ENCODE results near the gene SRRM4. TPM values are rescaled to one million over a fixed set of nuclear protein-coding genes. Genes with fewer than 3 reads are reported as not detected.
A peak's percentile ranks its signal among the peaks of the same experiment; 100 is the strongest.
"Not testable (repeated sequence)": the region's sequence is repeated elsewhere in the genome, so short reads cannot be mapped to it uniquely, and the experiment has no call there.

The SRRM4 gene
- total and polyA plus RNA-seq, 5 donors from 2014 or later: not detected

DNA sequence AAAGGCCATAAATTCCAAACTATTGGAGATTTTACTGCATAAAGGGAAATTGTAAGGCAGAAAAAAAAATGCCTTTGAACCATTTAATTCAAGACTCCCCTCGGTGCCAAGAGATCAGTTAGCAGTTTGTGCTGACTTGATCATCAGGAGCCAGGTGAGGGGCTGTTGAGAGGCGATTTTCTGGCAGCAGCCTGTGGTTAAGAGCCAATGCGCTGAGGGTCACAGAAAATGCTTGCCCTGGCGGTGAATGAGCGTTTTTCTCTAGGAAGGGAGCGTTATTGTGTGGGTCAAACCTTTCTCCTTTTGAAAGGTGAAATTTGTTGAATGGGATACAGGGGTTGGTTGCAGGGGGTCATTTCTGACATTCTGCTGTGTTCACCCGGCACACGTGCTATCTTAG lies 4.7 kb downstream of the SRRM4 start:
- H3K4me1 ChIP-seq (ENCODE audit: control insufficient read depth, insufficient read depth, low read length, poor library complexity, severe bottlenecking): no peaks in the 10 kb centered on the region
- ATAC-seq (ENCODE audit: low read depth in 2 of 2) (no peak), DNase-seq (no peak)
- peaks cover 0 to 15% (median under 1%) of the 10 kb centered on the region in 7 donors for H3K9me3 Mint-ChIP-seq
- H3K36me3 ChIP-seq (ENCODE audit: control insufficient read depth, insufficient read depth, low read length): no peaks in the 10 kb centered on the region
- no peaks in the 10 kb centered on the region for H3K4me1 Mint-ChIP-seq
- no peak overlapping the region for H3K27ac ChIP-seq (ENCODE audit: insufficient read depth, low read length, poor library complexity, severe bottlenecking)
- no peaks in the 10 kb centered on the region for H3K36me3 Mint-ChIP-seq
- no peak overlapping the region for H3K27ac Mint-ChIP-seq
- no peaks in the 10 kb centered on the region for H3K9me3 ChIP-seq (ENCODE audit: control insufficient read depth in 2 of 2, low read length in 2 of 2)
- no peak overlapping the region for H3K4me3 ChIP-seq (ENCODE audit: low read depth, low read length)
- peaks cover 26% of the 10 kb centered on the region for H3K27me3 Mint-ChIP-seq
- peak overlapping the region in 1 of 4 donors; percentile 61 for H3K4me3 Mint-ChIP-seq
- H3K27me3 ChIP-seq (ENCODE audit: control insufficient read depth, insufficient read depth, low read length): peaks cover 3% of the 10 kb centered on the region

DNA sequence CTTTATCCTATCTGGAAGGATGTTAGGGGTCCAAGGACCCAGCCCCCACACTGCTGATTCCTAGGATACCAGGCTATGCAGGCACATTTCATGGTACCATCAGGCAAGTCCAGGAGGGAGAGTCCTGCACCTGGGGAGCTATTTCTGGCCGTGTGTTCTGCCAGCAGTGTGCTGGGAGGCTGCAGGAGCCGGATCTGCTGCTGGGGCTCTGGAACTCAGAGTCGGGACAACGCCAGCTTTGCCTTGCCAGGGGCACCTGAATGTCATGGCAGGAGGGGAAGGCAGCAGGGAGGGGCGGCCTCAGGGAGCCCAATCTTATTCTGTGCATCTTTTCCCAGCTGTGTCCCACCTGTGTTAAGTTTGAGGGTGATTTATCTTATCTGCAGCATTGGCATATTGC lies 17.8 kb downstream of the SRRM4 start:
- no peaks in the 10 kb centered on the region for H3K27me3 ChIP-seq (ENCODE audit: control insufficient read depth, insufficient read depth, low read length)
- no peak overlapping the region for H3K27ac ChIP-seq (ENCODE audit: insufficient read depth, low read length, poor library complexity, severe bottlenecking)
- Mint-ChIP-seq H3K27me3 (no peaks in the 10 kb centered on the region), H3K4me1 (no peaks in the 10 kb centered on the region), H3K27ac (no peak overlapping the region), H3K36me3 (no peaks in the 10 kb centered on the region), H3K9me3 (peaks cover 0 to 4% (median 0%) of the 10 kb centered on the region in 7 donors), H3K4me3 (no peak overlapping the region)
- H3K9me3 ChIP-seq (ENCODE audit: control insufficient read depth in 2 of 2, low read length in 2 of 2): no peaks in the 10 kb centered on the region
- no peak overlapping the region for H3K4me3 ChIP-seq (ENCODE audit: low read depth, low read length)
- DNase-seq (no peak), ATAC-seq (ENCODE audit: low read depth in 2 of 2) (no peak)
- H3K4me1 ChIP-seq (ENCODE audit: control insufficient read depth, insufficient read depth, low read length, poor library complexity, severe bottlenecking): no peaks in the 10 kb centered on the region
- no peaks in the 10 kb centered on the region for H3K36me3 ChIP-seq (ENCODE audit: control insufficient read depth, insufficient read depth, low read length)

DNA sequence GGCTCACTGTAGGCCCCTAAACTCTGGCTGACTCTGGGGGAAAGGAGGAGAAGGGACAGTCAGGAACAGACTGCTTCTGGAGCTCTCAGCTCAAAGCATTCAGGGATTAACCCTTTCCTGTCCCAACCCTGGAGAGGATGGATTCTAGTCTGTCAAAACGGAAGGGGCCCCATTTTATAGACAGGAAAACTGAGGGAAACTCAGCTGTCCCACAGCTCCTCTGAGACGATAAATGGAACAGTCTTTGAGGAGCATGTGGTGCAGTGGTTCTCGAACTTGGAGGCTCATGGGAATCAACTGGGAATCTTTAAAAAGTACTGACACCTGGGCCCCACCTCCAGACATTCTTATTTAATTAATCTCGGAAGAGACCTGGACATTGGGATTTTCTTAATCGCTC lies 23.7 kb downstream of the SRRM4 start:
- Histone ChIP-seq H3K36me3 (ENCODE audit: control insufficient read depth, insufficient read depth, low read length) (no peaks in the 10 kb centered on the region), H3K4me1 (ENCODE audit: control insufficient read depth, insufficient read depth, low read length, poor library complexity, severe bottlenecking) (no peaks in the 10 kb centered on the region), H3K4me3 (ENCODE audit: low read depth, low read length) (no peak overlapping the region), H3K27me3 (ENCODE audit: control insufficient read depth, insufficient read depth, low read length) (no peaks in the 10 kb centered on the region), H3K27ac (ENCODE audit: insufficient read depth, low read length, poor library complexity, severe bottlenecking) (no peak overlapping the region), H3K9me3 (ENCODE audit: control insufficient read depth in 2 of 2, low read length in 2 of 2) (no peaks in the 10 kb centered on the region)
- Mint-ChIP-seq H3K36me3 (no peaks in the 10 kb centered on the region), H3K4me1 (no peaks in the 10 kb centered on the region), H3K9me3 (peaks cover 0 to 7% (median 2%) of the 10 kb centered on the region in 7 donors), H3K27me3 (no peaks in the 10 kb centered on the region), H3K27ac (no peak overlapping the region), H3K4me3 (no peak overlapping the region)
- ATAC-seq (ENCODE audit: low read depth in 2 of 2) (no peak), DNase-seq (no peak)

DNA sequence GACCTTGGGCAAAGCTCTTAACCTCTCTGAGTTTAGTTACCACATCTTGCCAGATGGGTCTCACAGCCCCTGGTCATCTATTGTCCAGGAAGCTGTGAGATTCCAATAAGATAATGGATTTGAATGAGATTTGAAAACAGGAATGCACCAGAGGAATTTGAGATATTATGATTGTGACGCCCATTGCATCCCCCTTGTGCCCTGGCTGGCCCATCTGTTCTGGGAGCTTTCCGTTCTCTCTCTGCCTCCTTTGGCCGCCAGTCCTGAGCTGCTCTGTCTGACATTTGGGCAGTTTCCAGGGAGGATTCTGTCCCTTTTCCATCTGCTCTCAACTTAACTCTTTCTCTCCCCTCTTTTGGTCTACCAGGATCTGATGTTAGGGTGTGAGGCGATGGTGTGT lies 24.6 kb downstream of the SRRM4 start:
- H3K36me3 Mint-ChIP-seq: no peaks in the 10 kb centered on the region
- no peak overlapping the region for H3K4me3 ChIP-seq (ENCODE audit: low read depth, low read length)
- H3K36me3 ChIP-seq (ENCODE audit: control insufficient read depth, insufficient read depth, low read length): no peaks in the 10 kb centered on the region
- H3K9me3 ChIP-seq (ENCODE audit: control insufficient read depth in 2 of 2, low read length in 2 of 2): peaks cover 0 to 4% of the 10 kb centered on the region in 2 experiments
- no peaks in the 10 kb centered on the region for H3K27me3 ChIP-seq (ENCODE audit: control insufficient read depth, insufficient read depth, low read length)
- no peak overlapping the region for H3K27ac ChIP-seq (ENCODE audit: insufficient read depth, low read length, poor library complexity, severe bottlenecking)
- H3K27ac Mint-ChIP-seq: no peak overlapping the region
- ATAC-seq (ENCODE audit: low read depth in 2 of 2): no peak
- H3K9me3 Mint-ChIP-seq: peaks cover 0 to 7% (median 2%) of the 10 kb centered on the region in 7 donors
- H3K4me3 Mint-ChIP-seq: no peak overlapping the region
- no peaks in the 10 kb centered on the region for H3K4me1 Mint-ChIP-seq
- no peak for DNase-seq
- H3K4me1 ChIP-seq (ENCODE audit: control insufficient read depth, insufficient read depth, low read length, poor library complexity, severe bottlenecking): no peaks in the 10 kb centered on the region
- no peaks in the 10 kb centered on the region for H3K27me3 Mint-ChIP-seq

DNA sequence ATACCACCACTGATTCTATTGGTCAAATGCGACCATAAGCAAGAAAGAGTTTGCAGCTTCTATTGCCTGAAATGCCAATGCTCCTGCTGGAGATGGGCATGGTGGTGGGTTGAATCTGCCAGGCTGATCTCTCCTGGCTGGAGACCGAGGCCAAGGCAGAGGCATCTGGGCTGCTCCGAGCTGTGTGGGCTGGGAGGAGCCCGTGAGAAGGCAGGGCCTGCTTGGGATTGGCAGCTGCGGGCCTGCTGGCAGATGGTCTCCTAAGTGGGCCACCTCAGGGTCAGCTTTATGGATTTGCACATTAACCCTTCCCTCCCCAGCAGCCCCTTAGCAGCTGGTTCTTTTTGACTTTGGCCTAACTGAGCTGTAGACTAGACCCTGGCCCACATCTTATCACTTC lies 25.4 kb downstream of the SRRM4 start:
- Histone ChIP-seq H3K4me3 (ENCODE audit: low read depth, low read length) (no peak overlapping the region), H3K4me1 (ENCODE audit: control insufficient read depth, insufficient read depth, low read length, poor library complexity, severe bottlenecking) (no peaks in the 10 kb centered on the region), H3K27ac (ENCODE audit: insufficient read depth, low read length, poor library complexity, severe bottlenecking) (no peak overlapping the region), H3K27me3 (ENCODE audit: control insufficient read depth, insufficient read depth, low read length) (no peaks in the 10 kb centered on the region), H3K9me3 (ENCODE audit: control insufficient read depth in 2 of 2, low read length in 2 of 2) (peaks cover 0 to 9% of the 10 kb centered on the region in 2 experiments), H3K36me3 (ENCODE audit: control insufficient read depth, insufficient read depth, low read length) (no peaks in the 10 kb centered on the region)
- H3K4me3 Mint-ChIP-seq: no peak overlapping the region
- ATAC-seq (ENCODE audit: low read depth in 2 of 2): no peak
- no peaks in the 10 kb centered on the region for H3K4me1 Mint-ChIP-seq
- H3K36me3 Mint-ChIP-seq: no peaks in the 10 kb centered on the region
- DNase-seq: no peak
- no peak overlapping the region for H3K27ac Mint-ChIP-seq
- peaks cover 0 to 5% (median 3%) of the 10 kb centered on the region in 7 donors for H3K9me3 Mint-ChIP-seq
- H3K27me3 Mint-ChIP-seq: no peaks in the 10 kb centered on the region

DNA sequence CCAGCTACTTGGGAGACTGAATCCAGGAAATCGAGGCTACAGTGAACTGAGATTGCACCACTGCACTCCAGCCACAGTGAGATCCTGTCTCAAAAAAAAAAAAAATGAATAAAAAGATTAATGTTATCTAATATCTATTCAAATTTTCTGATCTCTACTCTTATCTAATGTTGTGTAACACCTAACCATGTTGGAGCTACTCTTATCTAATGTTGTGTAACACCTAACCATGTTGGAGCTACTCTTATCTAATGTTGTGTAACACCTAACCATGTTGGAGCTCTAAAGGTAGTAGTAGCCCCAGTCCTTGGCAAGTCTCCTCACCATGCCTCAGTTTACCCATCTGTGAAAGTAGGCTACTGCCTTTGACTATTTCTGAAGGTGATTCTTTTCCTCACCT lies 26.9 kb downstream of the SRRM4 start:
- not testable (repeated sequence) for H3K27me3 Mint-ChIP-seq; H3K4me1 ChIP-seq (ENCODE audit: control insufficient read depth, insufficient read depth, low read length, poor library complexity, severe bottlenecking); H3K27ac Mint-ChIP-seq; H3K36me3 ChIP-seq (ENCODE audit: control insufficient read depth, insufficient read depth, low read length); DNase-seq; ATAC-seq (ENCODE audit: low read depth in 2 of 2); H3K4me3 ChIP-seq (ENCODE audit: low read depth, low read length); H3K27me3 ChIP-seq (ENCODE audit: control insufficient read depth, insufficient read depth, low read length); H3K36me3 Mint-ChIP-seq; H3K9me3 ChIP-seq (ENCODE audit: control insufficient read depth in 2 of 2, low read length in 2 of 2); H3K4me1 Mint-ChIP-seq; H3K4me3 Mint-ChIP-seq; H3K27ac ChIP-seq (ENCODE audit: insufficient read depth, low read length, poor library complexity, severe bottlenecking)
- peaks cover 0 to 12% (median 4%) of the 10 kb centered on the region in 7 donors for H3K9me3 Mint-ChIP-seq

DNA sequence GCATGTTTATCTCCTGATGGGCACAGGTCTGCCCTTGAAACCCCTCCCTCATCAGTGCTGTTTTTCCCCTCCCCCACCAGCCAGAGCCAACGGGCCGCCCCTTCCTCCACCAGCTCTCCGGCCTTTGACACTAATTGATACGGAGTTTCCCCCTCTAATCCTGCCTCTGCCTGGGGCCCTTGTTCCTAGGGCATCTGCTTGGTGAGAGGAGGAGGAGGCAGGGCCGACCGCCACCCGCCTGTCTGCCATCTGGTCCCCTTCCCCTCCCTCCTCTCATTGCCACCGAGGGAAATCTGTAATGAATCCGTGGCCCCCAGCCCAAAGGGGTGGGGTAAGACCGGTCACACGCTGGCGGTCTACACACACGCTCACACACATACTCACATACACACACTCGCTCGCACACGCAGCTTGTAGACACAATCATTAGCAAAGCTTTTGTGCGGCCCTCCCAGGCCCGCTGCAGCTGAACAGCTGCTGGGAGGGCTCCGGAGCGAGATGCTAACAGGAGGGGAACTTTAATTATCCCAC lies 27.4 kb downstream of the SRRM4 start:
- Mint-ChIP-seq H3K9me3 (peaks cover 0 to 12% (median 4%) of the 10 kb centered on the region in 7 donors), H3K4me3 (no peak overlapping the region), H3K27me3 (peaks cover 4% of the 10 kb centered on the region), H3K36me3 (no peaks in the 10 kb centered on the region), H3K4me1 (no peaks in the 10 kb centered on the region), H3K27ac (no peak overlapping the region)
- peaks cover 0 to 9% of the 10 kb centered on the region in 2 experiments for H3K9me3 ChIP-seq (ENCODE audit: control insufficient read depth in 2 of 2, low read length in 2 of 2)
- H3K27ac ChIP-seq (ENCODE audit: insufficient read depth, low read length, poor library complexity, severe bottlenecking): no peak overlapping the region
- DNase-seq: no peak
- no peaks in the 10 kb centered on the region for H3K36me3 ChIP-seq (ENCODE audit: control insufficient read depth, insufficient read depth, low read length)
- no peak overlapping the region for H3K4me3 ChIP-seq (ENCODE audit: low read depth, low read length)
- H3K4me1 ChIP-seq (ENCODE audit: control insufficient read depth, insufficient read depth, low read length, poor library complexity, severe bottlenecking): no peaks in the 10 kb centered on the region
- H3K27me3 ChIP-seq (ENCODE audit: control insufficient read depth, insufficient read depth, low read length): no peaks in the 10 kb centered on the region
- ATAC-seq (ENCODE audit: low read depth in 2 of 2): no peak

DNA sequence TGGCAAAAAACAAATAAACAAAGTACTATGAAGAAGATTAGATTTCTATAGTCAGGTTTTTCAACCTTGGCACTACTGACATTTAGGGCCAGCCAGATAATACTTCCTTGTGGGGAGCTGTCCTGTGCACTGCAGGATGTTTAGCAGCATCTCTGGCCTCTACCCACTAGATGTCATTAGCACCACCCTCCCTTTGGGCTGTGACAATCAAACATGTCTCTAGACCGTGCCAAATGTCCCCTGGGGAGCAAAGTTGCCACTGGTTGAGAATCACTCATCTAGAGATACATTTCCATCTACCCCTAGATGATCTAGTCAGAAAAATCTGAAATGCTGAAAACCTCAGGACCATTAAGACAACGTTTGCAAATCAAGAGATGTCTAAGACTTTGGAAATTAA lies 29.9 kb downstream of the SRRM4 start:
- Mint-ChIP-seq H3K27ac (no peak overlapping the region), H3K4me3 (no peak overlapping the region), H3K27me3 (peaks cover 4% of the 10 kb centered on the region)

More for the DNA sequence above, 29.9 kb downstream of the SRRM4 start:
- Histone ChIP-seq H3K27me3 (ENCODE audit: control insufficient read depth, insufficient read depth, low read length) (no peaks in the 10 kb centered on the region), H3K4me3 (ENCODE audit: low read depth, low read length) (no peak overlapping the region), H3K36me3 (ENCODE audit: control insufficient read depth, insufficient read depth, low read length) (no peaks in the 10 kb centered on the region), H3K27ac (ENCODE audit: insufficient read depth, low read length, poor library complexity, severe bottlenecking) (no peak overlapping the region), H3K4me1 (ENCODE audit: control insufficient read depth, insufficient read depth, low read length, poor library complexity, severe bottlenecking) (no peaks in the 10 kb centered on the region), H3K9me3 (ENCODE audit: control insufficient read depth in 2 of 2, low read length in 2 of 2) (peaks cover 0 to 9% of the 10 kb centered on the region in 2 experiments)
- peaks cover 0 to 14% (median 3%) of the 10 kb centered on the region in 7 donors for H3K9me3 Mint-ChIP-seq
- ATAC-seq (ENCODE audit: low read depth in 2 of 2) (no peak), DNase-seq (no peak)
- no peaks in the 10 kb centered on the region for H3K36me3 Mint-ChIP-seq
- H3K4me1 Mint-ChIP-seq: no peaks in the 10 kb centered on the region
